Measurements from ENCODE around the gene TPP1. TPM values are rescaled to one million over a fixed set of nuclear protein-coding genes. Genes with fewer than 3 reads are reported as not detected.

The TPP1 gene
- total RNA-seq, 1 donor from 2014 or later = 101 TPM

GRCh38 chr11:6610591-6610990 lies 8.6 kb downstream of the TPP1 start:
- Mint-ChIP-seq H3K36me3 (ENCODE audit: low read depth) (peaks cover 32% of the 10 kb centered on the region), H3K9me3 (ENCODE audit: low read depth) (no peaks in the 10 kb centered on the region), H3K27me3 (ENCODE audit: low read depth) (no peaks in the 10 kb centered on the region), H3K4me3 (ENCODE audit: unreplicated experiment) (peak overlapping the region; percentile 77), H3K4me1 (ENCODE audit: low read depth) (no peaks in the 10 kb centered on the region), H3K27ac (ENCODE audit: unreplicated experiment) (peak overlapping the region; percentile 91)
- peak; percentile 87 for DNase-seq (ENCODE audit: low spot score)
- no peak for TF ChIP-seq CTCF (IDR thresholded peaks at IDR 0.05)

- no peak for DNase-seq (ENCODE audit: low spot score)
- Mint-ChIP-seq H3K27me3 (ENCODE audit: low read depth) (no peaks in the 10 kb centered on the region), H3K4me3 (ENCODE audit: unreplicated experiment) (peak overlapping the region; percentile 7), H3K4me1 (ENCODE audit: low read depth) (no peaks in the 10 kb centered on the region), H3K9me3 (ENCODE audit: low read depth) (no peaks in the 10 kb centered on the region), H3K36me3 (ENCODE audit: low read depth) (peaks cover 27% of the 10 kb centered on the region), H3K27ac (ENCODE audit: unreplicated experiment) (peak overlapping the region; percentile 73)
- TF ChIP-seq CTCF (IDR thresholded peaks at IDR 0.05) = no peak
Observed at GRCh38 chr11:6609502-6610015, 9.7 kb downstream of the TPP1 start.

GRCh38 chr11:6608726-6609501 lies 10.3 kb downstream of the TPP1 start:
- Mint-ChIP-seq H3K4me3 (ENCODE audit: unreplicated experiment) (no peak overlapping the region), H3K9me3 (ENCODE audit: low read depth) (no peaks in the 10 kb centered on the region), H3K27ac (ENCODE audit: unreplicated experiment) (peak overlapping the region; percentile 73), H3K27me3 (ENCODE audit: low read depth) (no peaks in the 10 kb centered on the region), H3K36me3 (ENCODE audit: low read depth) (peaks cover 27% of the 10 kb centered on the region), H3K4me1 (ENCODE audit: low read depth) (no peaks in the 10 kb centered on the region)
- DNase-seq (ENCODE audit: low spot score) = no peak
- no peak for TF ChIP-seq CTCF (IDR thresholded peaks at IDR 0.05)

GRCh38 chr11:6608011-6608410 lies 11.2 kb downstream of the TPP1 start:
- no peak overlapping the region for H3K27ac Mint-ChIP-seq (ENCODE audit: unreplicated experiment)
- H3K36me3 Mint-ChIP-seq (ENCODE audit: low read depth) = peaks cover 27% of the 10 kb centered on the region

More at GRCh38 chr11:6608011-6608410, 11.2 kb downstream of the TPP1 start:
- H3K4me1 Mint-ChIP-seq (ENCODE audit: low read depth) = no peaks in the 10 kb centered on the region
- H3K4me3 Mint-ChIP-seq (ENCODE audit: unreplicated experiment) = no peak overlapping the region
- TF ChIP-seq CTCF (IDR thresholded peaks at IDR 0.05) = no peak
- no peak for DNase-seq (ENCODE audit: low spot score)
- H3K9me3 Mint-ChIP-seq (ENCODE audit: low read depth) = no peaks in the 10 kb centered on the region
- H3K27me3 Mint-ChIP-seq (ENCODE audit: low read depth) = no peaks in the 10 kb centered on the region

All from chondrocyte (in vitro differentiated cells).